GM23248 (cell line): ENCODE measurements around the gene CSMD2. TPM values are rescaled to one million over a fixed set of nuclear protein-coding genes. Genes with fewer than 3 reads are reported as not detected.

Experiments used
- DNase-seq: peaks from one replicate; pipeline ENCODE4 v3.0.0-alpha.2; 2015
- H2AFZ ChIP-seq: fragments of 200-600 bp; sonication (generic); 2 replicates; pipeline ENCODE4 v1.6.1; 2016; ENCODE audit warnings: antibody characterized with exemption
- H3F3A ChIP-seq: fragments of 200-600 bp; sonication (generic); 2 replicates; pipeline ENCODE4 v1.6.1; 2016; ENCODE audit warnings: mild to moderate bottlenecking, antibody characterized with exemption, mixed run types; ENCODE audit not compliant: insufficient read depth
- H3K27ac ChIP-seq: fragments of 200-600 bp; sonication (generic); 2 replicates; pipeline ENCODE4 v1.5.1; 2016; ENCODE audit warnings: mild to moderate bottlenecking
- H3K27me3 ChIP-seq: fragments of 200-600 bp; sonication (generic); replicated peaks from 2 replicates; pipeline ENCODE4 v1.6.1; 2016; ENCODE audit warnings: mild to moderate bottlenecking; ENCODE audit not compliant: insufficient read depth
- H3K36me3 ChIP-seq: fragments of 200-600 bp; sonication (generic); 2 replicates; pipeline ENCODE4 v1.6.1; 2016; ENCODE audit warnings: low read depth, mild to moderate bottlenecking
- H3K4me1 ChIP-seq: fragments of 200-600 bp; sonication (generic); 2 replicates; pipeline ENCODE4 v1.6.1; 2016; ENCODE audit warnings: mild to moderate bottlenecking; ENCODE audit not compliant: insufficient read depth
- H3K4me2 ChIP-seq: fragments of 200-600 bp; sonication (generic); one replicate; pipeline ENCODE4 v1.6.1; 2016; ENCODE audit warnings: mild to moderate bottlenecking; ENCODE audit not compliant: unreplicated experiment
- H3K4me3 ChIP-seq: fragments of 200-600 bp; sonication (generic); 2 replicates; pipeline ENCODE4 v1.5.1; 2016; ENCODE audit warnings: mild to moderate bottlenecking
- H3K79me2 ChIP-seq: fragments of 200-600 bp; sonication (generic); 2 replicates; pipeline ENCODE4 v1.6.1; 2016; ENCODE audit warnings: mild to moderate bottlenecking; ENCODE audit not compliant: insufficient read depth
- H3K9ac ChIP-seq: fragments of 200-600 bp; sonication (generic); 2 replicates; pipeline ENCODE4 v1.6.1; 2016; ENCODE audit warnings: mild to moderate bottlenecking
- H3K9me2 ChIP-seq: fragments of 200-600 bp; sonication (generic); 2 replicates; pipeline ENCODE4 v1.6.1; 2016; ENCODE audit warnings: mixed run types, mild to moderate bottlenecking, moderate library complexity; ENCODE audit not compliant: insufficient read depth
- H3K9me3 ChIP-seq: fragments of 200-600 bp; sonication (generic); one replicate; pipeline ENCODE4 v1.6.1; 2017; ENCODE audit warnings: low read depth
- H4K20me1 ChIP-seq: fragments of 200-600 bp; sonication (generic); 2 replicates; pipeline ENCODE4 v1.6.0; 2016; ENCODE audit not compliant: insufficient read depth
- EZH2 ChIP-seq: fragments of 200-600 bp; sonication (generic); IDR thresholded peaks from 2 replicates; pipeline ENCODE4 v1.6.1; 2018; ENCODE audit warnings: antibody characterized with exemption, mild to moderate bottlenecking; ENCODE audit not compliant: insufficient read depth, poor library complexity, severe bottlenecking
- EZH2phosphoT487 ChIP-seq: fragments of 200-600 bp; sonication (generic); IDR thresholded peaks from 2 replicates; pipeline ENCODE4 v1.6.1; 2018; ENCODE audit warnings: antibody characterized with exemption, moderate library complexity, mild to moderate bottlenecking, low read depth; ENCODE audit not compliant: insufficient read depth
- WGBS, 2 experiments: methylation state at CpG; one replicate each; pipeline ENCODE4 v1.1.6; 2015 to 2017; ENCODE audit warnings: low lambda C conversion rate in 2 of 2, low coverage in 1 of 2; ENCODE audit errors: missing lambda C conversion rate in 2 of 2; 5-methylcytosine and 5-hydroxymethylcytosine counted together
- in situ Hi-C: fragments of 300-500 bp; cut with MboI; formaldehyde crosslinking; loops from 2 replicates; pipeline ENCODE4 v1.15.0; 2020
- polyA plus RNA-seq: library from polyadenylated mRNA; unstranded; fragments of >200 nt; fragmentation: Nextera tagmentation; extraction: Ambion mirVana; gene quantifications from 2 replicates; pipeline ENCODE4 v1.2.1, GENCODE V29; 2016
- total RNA-seq: library from RNA; depleted of rRNA; stranded (reverse); fragments of >200 nt; shearing (Covaris generic); gene quantifications from 2 replicates; pipeline ENCODE4 v1.2.3, GENCODE V29; 2014

The CSMD2 gene
- total and polyA plus RNA-seq, 2 experiments from 2014 or later, result 4.5 to 7.1 TPM

DNA sequence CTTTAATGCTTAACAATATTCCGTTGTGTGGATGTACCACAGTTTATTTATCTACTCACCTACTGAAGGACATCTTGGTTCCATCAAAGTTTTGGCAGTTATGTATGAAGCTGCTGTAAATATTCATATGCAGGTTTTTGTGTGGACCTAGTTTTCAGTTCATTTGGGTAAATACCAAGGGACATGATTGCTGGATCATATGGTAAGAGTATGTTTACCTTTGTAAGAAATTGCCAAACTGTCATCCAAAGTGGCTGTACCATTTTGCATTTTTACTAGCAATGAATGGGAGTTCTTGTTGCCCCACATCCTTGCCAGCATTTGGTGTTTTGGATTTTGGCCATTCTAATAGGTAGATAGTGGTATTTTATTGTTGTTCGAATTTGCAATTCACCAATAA lies 682.6 kb downstream of the CSMD2 start:
- H3K9ac ChIP-seq, result no peak overlapping the region
- no peak for DNase-seq
- H3K4me2 ChIP-seq, result no peak overlapping the region
- no peaks in the 10 kb centered on the region for H3K4me1 ChIP-seq
- peaks cover 10% of the 10 kb centered on the region for H3K79me2 ChIP-seq
- peaks cover 34% of the 10 kb centered on the region for H3K36me3 ChIP-seq
- H2AFZ ChIP-seq, result no peak overlapping the region
- 95 to 98% methylated on average over 2 of the region's 2 CpGs for WGBS, 2 experiments
- no peaks in the 10 kb centered on the region for H3K9me3 ChIP-seq
- no peak for TF ChIP-seq EZH2
- TF ChIP-seq EZH2phosphoT487, result no peak
- no peaks in the 10 kb centered on the region for H4K20me1 ChIP-seq
- in situ Hi-C loops, result no loop called here
- H3K27ac ChIP-seq, result no peak overlapping the region
- no peaks in the 10 kb centered on the region for H3F3A ChIP-seq
- no peak overlapping the region for H3K4me3 ChIP-seq
- H3K9me2 ChIP-seq, result no peaks in the 10 kb centered on the region
- no peaks in the 10 kb centered on the region for H3K27me3 ChIP-seq

DNA sequence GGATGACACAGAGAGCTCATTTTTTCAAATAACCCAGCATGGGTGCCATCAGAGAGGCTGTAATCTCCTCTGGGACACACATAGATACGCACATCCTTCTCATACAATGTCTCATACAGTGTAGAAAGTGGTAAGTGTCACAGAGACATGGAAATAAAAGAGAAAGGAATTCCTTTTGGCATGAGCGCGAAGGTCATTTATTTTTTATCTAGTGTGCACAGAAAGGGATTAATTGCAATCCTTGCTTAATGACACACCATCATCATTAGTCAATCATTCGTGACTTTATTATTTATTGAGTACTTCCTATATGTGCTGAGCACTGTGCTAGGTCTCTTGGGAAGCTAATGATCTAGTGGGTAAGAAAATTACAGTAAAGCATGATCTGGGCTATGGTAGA lies 687.6 kb downstream of the CSMD2 start:
- Histone ChIP-seq H3K9me2 (no peaks in the 10 kb centered on the region), H3K4me2 (no peak overlapping the region), H4K20me1 (no peaks in the 10 kb centered on the region), H3K79me2 (peaks cover 58% of the 10 kb centered on the region), H3K27me3 (no peaks in the 10 kb centered on the region), H2AFZ (no peak overlapping the region), H3K27ac (no peak overlapping the region), H3K9me3 (no peaks in the 10 kb centered on the region), H3K36me3 (peaks cover 13% of the 10 kb centered on the region; the same call in 1 of the 2 replicates), H3K4me3 (no peak overlapping the region), H3K9ac (no peak overlapping the region), H3F3A (no peaks in the 10 kb centered on the region), H3K4me1 (peaks cover 14% of the 10 kb centered on the region)
- 72 to 73% methylated on average over 4 of the region's 4 CpGs for WGBS, 2 experiments
- DNase-seq, result no peak
- TF ChIP-seq EZH2phosphoT487 (no peak), EZH2 (no peak)
- in situ Hi-C loops, result no loop called here

DNA sequence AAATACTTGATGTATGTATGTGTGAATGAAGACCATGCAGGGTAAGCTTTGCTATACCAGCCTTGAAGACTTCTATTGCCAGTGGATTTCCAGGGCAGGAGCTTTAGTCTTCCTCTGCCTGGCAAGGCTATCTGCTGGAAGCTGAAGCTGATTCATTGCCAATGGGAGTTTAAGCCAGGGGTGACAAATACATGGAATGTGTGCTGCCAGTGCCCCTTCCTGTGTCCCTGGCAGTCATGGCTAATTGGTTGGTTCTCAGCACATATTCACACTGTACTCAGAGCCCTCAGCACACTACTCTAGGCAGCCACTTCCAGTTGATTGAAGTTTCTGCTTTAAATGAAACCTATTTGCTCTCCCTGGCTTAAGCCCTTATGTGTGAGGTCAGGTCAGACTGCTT lies 691.1 kb downstream of the CSMD2 start:
- no peaks in the 10 kb centered on the region for H3K9me2 ChIP-seq
- H3F3A ChIP-seq, result peaks cover 20% of the 10 kb centered on the region
- H3K27ac ChIP-seq, result no peak overlapping the region
- H3K27me3 ChIP-seq, result no peaks in the 10 kb centered on the region
- TF ChIP-seq EZH2 (no peak), EZH2phosphoT487 (no peak)
- H3K79me2 ChIP-seq, result peaks cover 58% of the 10 kb centered on the region
- H3K4me2 ChIP-seq, result peak overlapping the region; percentile 85
- in situ Hi-C loops, result loop anchor here (25.0 kb wide), 1 partner anchor 187 kb away; no protein-coding TSS in a partner anchor
- no peak overlapping the region for H3K4me3 ChIP-seq
- DNase-seq, result peak; percentile 70
- H2AFZ ChIP-seq, result no peak overlapping the region
- H3K9ac ChIP-seq, result no peak overlapping the region
- H4K20me1 ChIP-seq, result no peaks in the 10 kb centered on the region
- H3K36me3 ChIP-seq, result no peaks in the 10 kb centered on the region
- no peaks in the 10 kb centered on the region for H3K9me3 ChIP-seq
- peaks cover 27% of the 10 kb centered on the region for H3K4me1 ChIP-seq

DNA sequence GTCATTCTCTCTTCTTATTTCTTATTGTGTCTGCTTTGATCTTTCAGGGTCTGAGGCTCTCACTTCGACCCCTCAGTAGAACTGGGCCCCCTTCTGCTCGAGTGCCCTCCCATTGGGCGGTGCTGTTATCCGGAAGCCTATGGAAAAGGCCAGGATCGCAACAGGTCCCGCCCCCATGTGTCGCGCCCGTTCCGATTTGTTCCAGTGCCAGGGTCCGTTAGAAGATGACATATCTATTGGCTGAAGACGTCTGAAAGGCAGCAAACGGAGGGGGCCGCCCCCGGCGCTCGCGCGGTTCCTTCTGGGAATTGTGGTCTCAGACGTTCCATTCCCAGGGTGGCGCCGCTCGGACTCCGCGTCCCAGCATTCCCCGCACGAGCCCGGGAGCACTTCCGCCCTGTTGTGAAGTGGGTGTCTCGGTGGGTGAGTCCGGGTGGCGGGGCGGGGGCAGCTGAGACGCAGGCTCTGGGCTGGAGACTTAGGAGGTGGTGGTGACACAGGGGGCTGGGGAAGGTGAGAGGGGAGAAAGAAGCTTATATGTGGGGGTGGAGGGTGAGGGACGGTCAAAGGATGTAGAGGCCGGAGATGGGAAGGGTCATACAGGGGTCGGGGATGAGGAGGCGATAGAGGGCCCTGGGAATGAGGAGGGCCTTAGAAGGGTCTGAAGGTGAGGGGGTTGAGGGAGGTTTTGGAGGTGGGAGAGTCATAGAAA lies 692.6 kb downstream of the CSMD2 start, which contains the start of gene ZSCAN20:
Gene ZSCAN20 (plus strand): TSS at position 377 of the 712 bp plus-strand sequence. CDS start 6,644 bp downstream, outside the sequence.
- Histone ChIP-seq H3K9ac (peak within 1 kb of the TSS; percentile 95), H4K20me1 (no peaks in the 10 kb centered on the region), H3F3A (peaks cover 20% of the 10 kb centered on the region), H3K27ac (peak within 1 kb of the TSS; percentile 60), H3K9me2 (no peaks in the 10 kb centered on the region), H3K9me3 (no peaks in the 10 kb centered on the region), H3K79me2 (peaks cover 48% of the 10 kb centered on the region), H2AFZ (peak within 1 kb of the TSS; percentile 92), H3K4me1 (peaks cover 33% of the 10 kb centered on the region), H3K4me3 (peak within 1 kb of the TSS; percentile 88), H3K27me3 (no peaks in the 10 kb centered on the region), H3K36me3 (no peaks in the 10 kb centered on the region), H3K4me2 (peak within 1 kb of the TSS; percentile 85)
- TF ChIP-seq EZH2 (no peak), EZH2phosphoT487 (no peak)
- in situ Hi-C loops, result loop anchor here (25.0 kb wide), 1 partner anchor 185 kb away; no protein-coding TSS in a partner anchor
- WGBS, 2 experiments, result 1 to 3% methylated on average over 24 to 37 of the region's 38 CpGs
- DNase-seq, result peak; percentile 99
